ENCODE results near the gene AZGP1. TPM values are rescaled to one million over a fixed set of nuclear protein-coding genes. Genes with fewer than 3 reads are reported as not detected.
"Not testable (repeated sequence)": the region's sequence is repeated elsewhere in the genome, so short reads cannot be mapped to it uniquely, and the experiment has no call there.

Gene AZGP1
- total RNA-seq, 1 donor from 2014 or later: 0.60 TPM

DNA sequence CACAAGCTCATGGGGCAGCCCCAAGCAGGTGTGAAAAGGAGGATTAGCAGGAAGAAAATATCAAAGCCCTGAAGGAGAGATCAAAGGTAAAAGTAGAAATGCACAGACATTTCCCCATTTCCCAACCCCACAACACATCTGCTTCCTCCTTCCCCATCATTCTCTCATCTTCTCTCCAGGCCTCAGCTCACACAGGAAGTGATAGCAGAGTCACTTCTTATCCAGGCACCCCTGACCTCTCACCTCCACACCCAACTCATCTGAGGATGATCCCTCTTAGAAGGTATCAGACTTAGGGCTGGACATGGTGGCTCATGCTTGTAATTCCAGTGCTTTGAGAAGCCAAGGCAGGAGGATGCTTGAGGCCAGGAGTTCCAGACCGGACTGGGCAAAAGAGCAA lies 28.2 kb downstream of the AZGP1 start:
- Mint-ChIP-seq H3K27me3 (peaks cover 11% of the 10 kb centered on the region), H3K4me3 (no peak overlapping the region), H3K27ac (no peak overlapping the region), H3K36me3 (no peaks in the 10 kb centered on the region), H3K9me3 (no peaks in the 10 kb centered on the region), H3K4me1 (ENCODE audit: unreplicated experiment) (no peaks in the 10 kb centered on the region)
- TF ChIP-seq, protein P1, sequence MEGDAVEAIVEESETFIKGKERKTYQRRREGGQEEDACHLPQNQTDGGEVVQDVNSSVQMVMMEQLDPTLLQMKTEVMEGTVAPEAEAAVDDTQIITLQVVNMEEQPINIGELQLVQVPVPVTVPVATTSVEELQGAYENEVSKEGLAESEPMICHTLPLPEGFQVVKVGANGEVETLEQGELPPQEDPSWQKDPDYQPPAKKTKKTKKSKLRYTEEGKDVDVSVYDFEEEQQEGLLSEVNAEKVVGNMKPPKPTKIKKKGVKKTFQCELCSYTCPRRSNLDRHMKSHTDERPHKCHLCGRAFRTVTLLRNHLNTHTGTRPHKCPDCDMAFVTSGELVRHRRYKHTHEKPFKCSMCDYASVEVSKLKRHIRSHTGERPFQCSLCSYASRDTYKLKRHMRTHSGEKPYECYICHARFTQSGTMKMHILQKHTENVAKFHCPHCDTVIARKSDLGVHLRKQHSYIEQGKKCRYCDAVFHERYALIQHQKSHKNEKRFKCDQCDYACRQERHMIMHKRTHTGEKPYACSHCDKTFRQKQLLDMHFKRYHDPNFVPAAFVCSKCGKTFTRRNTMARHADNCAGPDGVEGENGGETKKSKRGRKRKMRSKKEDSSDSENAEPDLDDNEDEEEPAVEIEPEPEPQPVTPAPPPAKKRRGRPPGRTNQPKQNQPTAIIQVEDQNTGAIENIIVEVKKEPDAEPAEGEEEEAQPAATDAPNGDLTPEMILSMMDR (conservative IDR thresholded peaks at IDR 0.05): no peak
- DNase-seq (ENCODE audit: extremely low spot score, unreplicated experiment): no peak

DNA sequence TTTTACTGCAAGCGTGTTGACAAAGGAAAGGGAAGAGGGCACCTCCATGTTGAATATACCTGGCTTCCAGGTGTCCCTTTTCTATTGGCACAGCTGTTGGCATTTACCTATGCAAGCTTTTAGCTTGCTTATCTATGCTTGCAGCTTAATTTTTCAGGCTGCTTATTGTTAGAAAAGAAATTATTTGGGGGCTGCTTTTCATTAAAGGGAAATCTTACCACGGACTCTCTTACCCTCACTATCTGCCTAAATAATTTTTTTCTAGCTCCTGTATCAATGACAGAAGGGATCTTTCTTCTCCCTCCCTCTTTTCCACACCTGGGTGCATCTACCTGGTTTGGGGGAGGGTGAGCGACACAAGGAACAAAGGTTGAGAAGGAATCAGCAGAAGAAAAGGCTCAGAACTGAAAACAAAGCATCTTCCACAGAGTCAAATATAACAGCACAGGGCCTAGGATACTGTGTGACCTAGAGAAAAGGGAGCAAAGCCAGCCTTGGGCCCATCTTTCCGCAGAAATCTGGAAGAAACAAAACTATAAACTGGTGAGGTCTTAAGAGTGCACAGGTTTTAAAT lies 31.2 kb downstream of the AZGP1 start:
- no peaks in the 10 kb centered on the region for H3K4me1 Mint-ChIP-seq (ENCODE audit: unreplicated experiment)
- peaks cover 12% of the 10 kb centered on the region for H3K27me3 Mint-ChIP-seq
- H3K4me3 Mint-ChIP-seq: no peak overlapping the region
- no peak for DNase-seq (ENCODE audit: extremely low spot score, unreplicated experiment)
- H3K36me3 Mint-ChIP-seq: no peaks in the 10 kb centered on the region
- H3K27ac Mint-ChIP-seq: no peak overlapping the region
- TF ChIP-seq, protein P1 (conservative IDR thresholded peaks at IDR 0.05): no peak
- H3K9me3 Mint-ChIP-seq: peaks cover 5% of the 10 kb centered on the region

DNA sequence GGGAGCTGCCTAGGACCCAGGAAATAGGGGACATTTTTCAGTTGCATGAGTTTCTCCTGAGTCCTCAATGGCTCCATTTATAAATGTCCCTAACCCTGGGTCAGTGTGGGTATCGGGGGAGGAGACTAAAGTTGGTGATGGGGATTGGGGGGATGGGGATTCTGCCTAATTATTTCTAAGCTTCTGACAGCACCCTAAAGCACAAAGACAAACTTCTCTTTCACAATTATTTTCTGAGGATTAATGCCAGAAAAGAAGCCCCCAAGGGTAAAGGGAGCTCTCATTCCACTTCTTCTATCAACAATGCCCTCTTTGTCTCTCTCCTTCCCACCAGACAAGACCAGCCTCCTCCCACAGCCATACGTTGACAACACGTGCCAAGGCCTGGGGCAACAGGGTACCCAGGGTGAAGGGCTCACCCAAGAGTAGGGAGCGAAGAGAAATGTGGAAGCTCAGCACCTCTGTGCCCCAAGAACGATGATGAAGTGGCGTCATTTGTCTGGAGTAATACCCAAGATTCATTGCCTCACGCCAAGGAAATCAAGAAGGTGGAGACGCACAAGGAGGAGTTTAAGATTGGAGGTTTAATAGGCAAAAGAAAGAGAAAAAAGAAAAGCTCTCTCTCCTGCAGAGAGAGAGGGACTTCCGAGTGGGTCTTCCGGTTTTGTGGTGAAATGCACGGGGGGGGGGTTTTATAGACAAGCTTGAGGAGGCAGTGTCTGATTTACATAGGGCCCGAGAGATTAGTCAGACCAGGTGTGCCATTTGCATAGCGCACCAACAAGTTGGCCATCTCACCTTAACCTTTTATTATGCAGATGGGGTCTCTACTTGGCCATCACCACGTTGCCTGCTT lies 32.0 kb downstream of the AZGP1 start:
- Mint-ChIP-seq H3K9me3 (peaks cover 5% of the 10 kb centered on the region), H3K36me3 (no peaks in the 10 kb centered on the region), H3K27me3 (peaks cover 12% of the 10 kb centered on the region), H3K27ac (no peak overlapping the region), H3K4me1 (ENCODE audit: unreplicated experiment) (no peaks in the 10 kb centered on the region), H3K4me3 (no peak overlapping the region)
- TF ChIP-seq, protein P1 (conservative IDR thresholded peaks at IDR 0.05): no peak
- DNase-seq (ENCODE audit: extremely low spot score, unreplicated experiment): no peak

DNA sequence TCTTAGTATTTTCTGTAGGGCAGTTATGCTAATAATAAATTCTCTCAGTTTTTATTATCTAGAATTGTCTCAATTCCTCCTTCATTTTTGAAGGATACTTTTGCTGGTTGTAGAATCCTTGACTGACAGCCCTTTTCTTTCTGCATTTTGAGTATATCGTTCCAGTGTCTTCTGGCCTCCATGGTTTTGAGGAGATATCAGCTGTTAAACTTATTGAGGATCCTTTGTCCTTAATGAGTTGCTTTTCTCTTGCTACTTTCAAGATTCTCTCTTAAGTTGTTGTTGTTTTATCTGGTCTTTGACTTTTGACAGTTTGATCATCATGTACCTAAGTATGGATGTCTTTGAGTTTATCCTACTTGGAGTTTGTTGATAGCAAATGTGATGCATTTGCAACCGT lies 37.5 kb downstream of the AZGP1 start:
- peaks cover 10% of the 10 kb centered on the region for H3K9me3 Mint-ChIP-seq
- no peaks in the 10 kb centered on the region for H3K36me3 Mint-ChIP-seq
- TF ChIP-seq, protein P1 (conservative IDR thresholded peaks at IDR 0.05): no peak
- H3K27me3 Mint-ChIP-seq: peaks cover 30% of the 10 kb centered on the region
- no peak overlapping the region for H3K4me3 Mint-ChIP-seq
- no peaks in the 10 kb centered on the region for H3K4me1 Mint-ChIP-seq (ENCODE audit: unreplicated experiment)
- H3K27ac Mint-ChIP-seq: no peak overlapping the region
- DNase-seq (ENCODE audit: extremely low spot score, unreplicated experiment): no peak

DNA sequence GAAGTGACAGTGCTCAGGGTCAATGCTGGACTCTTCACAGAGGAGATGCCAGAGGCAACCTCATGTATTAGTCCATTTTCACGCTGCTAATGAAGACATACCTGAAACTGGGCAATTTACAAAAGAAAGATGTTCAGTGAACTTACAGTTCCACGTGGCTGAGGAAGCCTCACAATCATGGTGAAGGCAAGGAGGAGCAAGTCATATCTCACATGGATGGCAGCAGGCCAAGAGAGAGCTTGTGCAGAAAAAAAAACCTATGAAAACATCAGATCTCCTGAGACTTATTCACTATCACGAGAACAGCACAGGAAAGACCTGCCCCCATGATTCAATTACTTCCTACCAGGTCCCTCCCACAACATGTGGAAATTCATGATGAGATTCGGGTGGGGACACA lies 40.8 kb downstream of the AZGP1 start:
- not testable (repeated sequence) for H3K27ac Mint-ChIP-seq; DNase-seq (ENCODE audit: extremely low spot score, unreplicated experiment); H3K4me1 Mint-ChIP-seq (ENCODE audit: unreplicated experiment); H3K4me3 Mint-ChIP-seq; H3K36me3 Mint-ChIP-seq; H3K9me3 Mint-ChIP-seq
- H3K27me3 Mint-ChIP-seq: peaks cover 35% of the 10 kb centered on the region

DNA sequence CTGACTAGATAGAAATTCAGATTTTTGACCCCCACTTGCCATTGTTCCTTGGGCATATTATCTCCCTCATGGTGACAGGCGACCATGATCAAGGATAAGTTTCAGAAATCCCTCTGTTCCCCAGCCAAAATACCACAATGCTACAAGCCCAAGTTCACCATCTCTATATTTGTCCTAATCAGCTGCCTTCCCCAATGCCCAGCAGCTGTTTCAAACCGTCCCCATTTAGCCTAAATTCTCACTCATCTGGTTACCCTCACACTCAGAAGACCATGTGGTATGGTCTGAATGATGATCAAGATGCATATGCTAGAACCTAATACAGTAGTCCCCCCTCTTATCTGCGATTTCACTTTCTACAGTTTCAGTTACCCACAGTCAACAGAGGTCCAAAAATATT lies 45.5 kb downstream of the AZGP1 start:
- DNase-seq (ENCODE audit: extremely low spot score, unreplicated experiment): no peak
- Mint-ChIP-seq H3K36me3 (no peaks in the 10 kb centered on the region), H3K27me3 (peaks cover 68% of the 10 kb centered on the region), H3K4me3 (no peak overlapping the region), H3K9me3 (no peaks in the 10 kb centered on the region), H3K4me1 (ENCODE audit: unreplicated experiment) (peaks cover 7% of the 10 kb centered on the region), H3K27ac (no peak overlapping the region)
- TF ChIP-seq, protein P1 (conservative IDR thresholded peaks at IDR 0.05): no peak
